Neural cell (in vitro differentiated cells): ENCODE data around the gene ZNF536.

ENCODE experiments used
- CTCF ChIP-seq: fragments of 450-650 bp; IDR thresholded peaks from 2 replicates; pipeline ENCODE4 v1.5.1; 2014; ENCODE audit warnings: antibody characterized with exemption, mild to moderate bottlenecking, moderate library complexity; ENCODE audit not compliant: poor library complexity, severe bottlenecking
- EZH2 ChIP-seq: fragments of 200-600, 300-800 bp; shearing (Covaris generic), sonication (generic); IDR thresholded peaks from 2 replicates; pipeline ENCODE4 v1.6.1; 2014; ENCODE audit warnings: antibody characterized with exemption, low read length, borderline replicate concordance, mild to moderate bottlenecking; ENCODE audit not compliant: insufficient read depth, poor library complexity, severe bottlenecking
- MXI1 ChIP-seq: fragments of 450-650 bp; conservative IDR thresholded peaks from 2 replicates; pipeline ENCODE4 v1.6.1; 2014; ENCODE audit warnings: antibody characterized with exemption, mild to moderate bottlenecking; ENCODE audit not compliant: poor library complexity, severe bottlenecking
- RAD21 ChIP-seq: fragments of 450-650 bp; conservative IDR thresholded peaks from 2 replicates; pipeline ENCODE4 v1.6.1; 2014; ENCODE audit warnings: antibody characterized with exemption, mild to moderate bottlenecking, moderate library complexity
- TAF1 ChIP-seq: IDR thresholded peaks from 2 replicates; pipeline ENCODE4 v1.6.1; 2012; ENCODE audit warnings: low read depth

- TF ChIP-seq CTCF (no peak), TAF1 (no peak), RAD21 (no peak), MXI1 (no peak), EZH2 (no peak)
Measured at GRCh38 chr19:30504272-30504671, 132.1 kb downstream of the ZNF536 start.
